ENCODE results near the gene TTBK1. TPM values are rescaled to one million over a fixed set of nuclear protein-coding genes. Genes with fewer than 3 reads are reported as not detected.

Gene TTBK1
- total RNA-seq, 6 donors from 2014 or later: 0.06 to 0.20 (median 0.11) TPM; not detected in 2

DNA sequence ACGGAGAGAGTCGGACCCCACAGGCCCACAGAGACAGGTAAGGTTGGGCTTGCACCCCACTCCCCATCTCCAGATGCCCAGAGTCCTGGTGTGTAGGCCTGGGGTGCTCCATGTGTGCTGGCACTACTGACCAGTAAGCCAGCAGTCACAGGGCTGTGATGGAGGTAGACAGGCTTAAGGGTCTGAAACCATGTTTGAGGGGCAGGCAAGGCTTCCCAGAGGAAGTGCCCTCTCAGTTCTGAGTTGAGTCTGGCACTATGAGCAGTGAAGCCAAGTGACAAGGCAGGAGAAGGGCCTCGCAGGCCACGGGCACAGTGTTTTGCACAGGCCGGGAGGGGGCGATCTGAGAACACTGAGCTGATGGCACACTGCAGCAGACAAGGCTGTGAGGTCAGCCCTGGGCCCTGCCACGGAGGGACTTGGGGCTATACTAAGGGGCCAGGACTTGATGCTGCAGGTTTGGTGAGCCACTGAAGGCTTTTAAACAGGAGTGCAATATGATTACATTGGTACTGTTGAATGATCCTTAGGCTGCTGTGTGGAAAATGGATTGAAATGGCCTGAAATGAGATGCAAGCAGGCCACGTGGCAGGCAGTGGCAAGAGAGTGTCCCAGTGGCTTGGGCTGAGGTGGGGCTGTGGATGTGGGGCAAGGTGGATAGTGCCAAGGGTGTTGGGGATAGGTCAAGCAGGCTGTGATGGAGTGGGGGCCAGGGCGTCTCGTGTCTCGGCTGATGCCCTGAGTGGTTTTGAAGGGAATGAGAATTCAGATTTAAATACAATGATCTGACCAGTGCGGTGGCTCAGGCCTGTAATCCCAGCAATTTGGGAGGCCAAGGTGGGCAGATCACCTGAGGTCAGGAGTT is 20.3 kb downstream of the TTBK1 start:
- DNase-seq: peak; percentile 70 to 73
- TF ChIP-seq, protein P1, sequence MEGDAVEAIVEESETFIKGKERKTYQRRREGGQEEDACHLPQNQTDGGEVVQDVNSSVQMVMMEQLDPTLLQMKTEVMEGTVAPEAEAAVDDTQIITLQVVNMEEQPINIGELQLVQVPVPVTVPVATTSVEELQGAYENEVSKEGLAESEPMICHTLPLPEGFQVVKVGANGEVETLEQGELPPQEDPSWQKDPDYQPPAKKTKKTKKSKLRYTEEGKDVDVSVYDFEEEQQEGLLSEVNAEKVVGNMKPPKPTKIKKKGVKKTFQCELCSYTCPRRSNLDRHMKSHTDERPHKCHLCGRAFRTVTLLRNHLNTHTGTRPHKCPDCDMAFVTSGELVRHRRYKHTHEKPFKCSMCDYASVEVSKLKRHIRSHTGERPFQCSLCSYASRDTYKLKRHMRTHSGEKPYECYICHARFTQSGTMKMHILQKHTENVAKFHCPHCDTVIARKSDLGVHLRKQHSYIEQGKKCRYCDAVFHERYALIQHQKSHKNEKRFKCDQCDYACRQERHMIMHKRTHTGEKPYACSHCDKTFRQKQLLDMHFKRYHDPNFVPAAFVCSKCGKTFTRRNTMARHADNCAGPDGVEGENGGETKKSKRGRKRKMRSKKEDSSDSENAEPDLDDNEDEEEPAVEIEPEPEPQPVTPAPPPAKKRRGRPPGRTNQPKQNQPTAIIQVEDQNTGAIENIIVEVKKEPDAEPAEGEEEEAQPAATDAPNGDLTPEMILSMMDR (IDR thresholded peaks at IDR 0.05): peak; percentile 47 to 78 (median 71)
- TF ChIP-seq POLR2AphosphoS5 (IDR thresholded peaks at IDR 0.05): no peak
- Histone ChIP-seq H3K4me1 (peaks cover 0 to 3% (median 0%) of the 10 kb centered on the region in 4 donors), H3K36me3 (no peaks in the 10 kb centered on the region), H3K27me3 (no peaks in the 10 kb centered on the region), H3K27ac (no peak overlapping the region), H3K4me3 (no peak overlapping the region), H3K9me3 (no peaks in the 10 kb centered on the region)
- ATAC-seq (ENCODE audit: low FRiP score in 2 of 2): peak; percentile 68 to 80
- WGBS, 2 donors: 62 to 65% methylated on average over 10 to 12 of the region's 12 CpGs

DNA sequence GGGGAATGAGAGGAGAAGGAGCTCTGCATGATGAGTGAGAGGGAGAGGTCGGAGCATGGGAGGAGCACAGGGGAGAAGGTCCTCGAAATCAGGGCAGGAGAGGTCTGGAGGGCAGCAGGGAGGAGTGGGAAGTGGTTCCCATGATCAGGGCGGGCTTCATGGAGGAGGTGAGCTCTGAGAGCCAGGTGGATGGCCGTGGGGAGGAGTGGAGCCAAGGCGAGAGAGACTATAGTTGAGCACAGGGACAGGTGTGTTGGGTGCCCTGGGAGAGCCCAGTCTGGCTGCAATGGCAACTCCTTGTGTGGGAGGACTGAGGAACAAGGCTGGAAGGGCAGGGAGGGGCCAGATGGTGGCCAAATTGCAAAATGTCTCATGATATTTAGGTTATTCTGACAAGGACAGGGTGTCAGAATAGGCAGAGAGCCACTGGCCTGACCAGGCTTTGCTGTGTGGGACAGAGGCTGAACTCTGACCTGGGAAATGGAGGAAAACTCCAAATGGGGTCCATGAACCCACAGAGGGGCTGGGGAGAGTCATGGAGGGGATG is 21.4 kb downstream of the TTBK1 start:
- ATAC-seq (ENCODE audit: low FRiP score in 2 of 2) (no peak), DNase-seq (no peak)
- no peak for TF ChIP-seq POLR2AphosphoS5 (IDR thresholded peaks at IDR 0.05)
- H3K4me1 ChIP-seq: peaks cover 8 to 14% (median 9%) of the 10 kb centered on the region in 4 donors
- H3K36me3 ChIP-seq: no peaks in the 10 kb centered on the region
- no peaks in the 10 kb centered on the region for H3K9me3 ChIP-seq
- H3K27me3 ChIP-seq: peaks cover 0 to 2% (median 0%) of the 10 kb centered on the region in 4 donors
- H3K27ac ChIP-seq: no peak overlapping the region
- 85 to 92% methylated on average over 5 of the region's 5 CpGs for WGBS, 2 donors
- no peak overlapping the region for H3K4me3 ChIP-seq

DNA sequence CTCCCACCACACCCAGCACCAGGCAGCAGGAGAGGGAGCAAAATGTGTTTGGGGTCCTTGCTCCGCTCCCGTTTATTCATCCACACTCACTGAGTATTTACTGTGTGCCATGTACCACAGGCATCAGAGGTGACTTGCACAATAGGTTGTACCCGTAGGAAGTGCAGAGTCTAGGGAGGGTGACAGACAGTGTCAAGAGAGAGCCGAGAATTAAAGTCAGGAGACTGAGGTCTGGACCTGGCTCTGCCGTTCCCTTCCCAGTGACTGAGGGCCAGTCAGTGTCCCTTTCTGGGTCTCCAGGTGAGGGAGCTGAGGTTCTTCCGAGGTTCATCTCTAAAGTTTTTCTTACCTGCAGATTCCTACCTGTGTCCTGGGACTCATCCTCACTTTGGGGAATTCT is 22.3 kb downstream of the TTBK1 start:
- Histone ChIP-seq H3K4me3 (no peak overlapping the region), H3K27ac (no peak overlapping the region), H3K27me3 (peaks cover 0 to 4% (median 0%) of the 10 kb centered on the region in 4 donors), H3K4me1 (peaks cover 11 to 23% (median 12%) of the 10 kb centered on the region in 4 donors), H3K36me3 (no peaks in the 10 kb centered on the region), H3K9me3 (no peaks in the 10 kb centered on the region)
- no peak for DNase-seq
- WGBS, 2 donors: 86 to 92% methylated on average over 6 of the region's 6 CpGs
- no peak for ATAC-seq (ENCODE audit: low FRiP score in 2 of 2)
- TF ChIP-seq, protein P1 (IDR thresholded peaks at IDR 0.05): no peak
- TF ChIP-seq POLR2AphosphoS5 (IDR thresholded peaks at IDR 0.05) (no peak), EP300 (IDR thresholded peaks at IDR 0.05) (no peak), POLR2A (IDR thresholded peaks at IDR 0.05) (no peak)

DNA sequence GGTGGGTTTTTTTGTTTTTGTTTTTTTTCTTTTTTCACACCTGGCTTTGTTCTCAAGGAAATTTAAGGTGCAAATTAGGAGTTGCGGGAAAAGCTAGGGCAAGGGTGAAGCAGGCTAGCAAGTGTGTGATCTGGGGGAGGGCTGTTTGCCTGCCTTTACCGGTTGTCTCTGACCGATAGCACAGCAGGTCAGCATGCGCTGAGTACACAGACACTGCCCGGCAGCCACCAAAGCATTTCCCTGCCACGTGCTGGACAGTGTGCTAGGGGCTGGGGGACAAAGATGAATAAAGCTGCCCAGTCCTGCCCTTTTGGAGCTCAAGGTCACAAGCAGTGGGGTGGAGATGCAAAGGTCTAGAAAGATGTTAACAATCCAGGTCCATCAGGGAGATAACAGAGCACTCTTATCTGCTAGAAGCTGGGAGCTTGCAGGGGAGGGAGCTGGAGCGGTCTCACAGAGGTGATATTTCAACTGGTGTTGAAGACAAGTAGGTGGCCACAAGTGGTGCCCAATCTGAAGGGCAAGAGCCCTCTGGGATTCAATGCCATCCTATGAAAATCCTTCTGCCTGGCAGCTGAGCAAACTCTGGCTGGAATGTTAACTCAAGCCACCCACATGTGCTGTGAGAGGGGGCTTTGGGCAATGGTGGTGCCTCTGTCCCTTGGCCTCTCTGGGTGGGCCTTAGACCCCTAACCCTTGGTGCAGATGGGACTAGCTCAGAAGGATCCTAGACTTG is 24.5 kb downstream of the TTBK1 start:
- no peaks in the 10 kb centered on the region for H3K36me3 ChIP-seq
- H3K27ac ChIP-seq: no peak overlapping the region
- TF ChIP-seq POLR2A (IDR thresholded peaks at IDR 0.05) (no peak), EP300 (IDR thresholded peaks at IDR 0.05) (no peak), POLR2AphosphoS5 (IDR thresholded peaks at IDR 0.05) (no peak)
- TF ChIP-seq, protein P1 (IDR thresholded peaks at IDR 0.05): no peak
- DNase-seq: no peak
- H3K9me3 ChIP-seq: no peaks in the 10 kb centered on the region
- H3K4me3 ChIP-seq: no peak overlapping the region
- no peak for ATAC-seq (ENCODE audit: low FRiP score in 2 of 2)
- 82 to 85% methylated on average over 7 of the region's 7 CpGs for WGBS, 2 donors
- H3K4me1 ChIP-seq: peaks cover 11 to 25% (median 15%) of the 10 kb centered on the region in 4 donors
- peaks cover 0 to 4% (median 0%) of the 10 kb centered on the region in 4 donors for H3K27me3 ChIP-seq

DNA sequence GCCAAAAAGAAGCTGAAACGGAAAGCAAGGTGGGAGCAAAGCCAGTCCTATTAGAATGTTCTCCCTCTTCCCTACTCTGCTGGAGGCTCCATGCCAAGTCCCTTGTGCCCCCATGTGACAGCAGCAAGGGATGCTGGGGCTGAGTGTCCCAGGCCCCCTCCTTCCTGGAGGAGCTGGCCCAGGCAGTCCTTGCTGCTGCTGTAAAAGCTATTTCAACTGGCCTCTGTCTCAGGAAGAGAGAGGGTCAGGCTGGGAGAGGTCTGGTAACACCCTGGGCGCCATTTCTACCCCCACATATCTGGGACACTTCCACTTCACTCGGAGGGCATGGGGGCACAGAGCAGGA is 25.0 kb downstream of the TTBK1 start:
- DNase-seq: no peak
- H3K4me1 ChIP-seq: peaks cover 11 to 25% (median 15%) of the 10 kb centered on the region in 4 donors
- no peaks in the 10 kb centered on the region for H3K36me3 ChIP-seq
- no peak for TF ChIP-seq POLR2A (IDR thresholded peaks at IDR 0.05)
- TF ChIP-seq, protein P1 (IDR thresholded peaks at IDR 0.05): no peak
- TF ChIP-seq POLR2AphosphoS5 (IDR thresholded peaks at IDR 0.05): no peak
- TF ChIP-seq EP300 (IDR thresholded peaks at IDR 0.05): no peak
- no peaks in the 10 kb centered on the region for H3K9me3 ChIP-seq
- 52 to 62% methylated on average over 2 to 3 of the region's 3 CpGs for WGBS, 2 donors
- ATAC-seq (ENCODE audit: low FRiP score in 2 of 2): no peak
- no peak overlapping the region for H3K27ac ChIP-seq
- no peak overlapping the region for H3K4me3 ChIP-seq
- peaks cover 0 to 4% (median 0%) of the 10 kb centered on the region in 4 donors for H3K27me3 ChIP-seq

Data from upper lobe of left lung (tissue), 6 donors.